ENCODE data around the gene KCNQ1.

DNA sequence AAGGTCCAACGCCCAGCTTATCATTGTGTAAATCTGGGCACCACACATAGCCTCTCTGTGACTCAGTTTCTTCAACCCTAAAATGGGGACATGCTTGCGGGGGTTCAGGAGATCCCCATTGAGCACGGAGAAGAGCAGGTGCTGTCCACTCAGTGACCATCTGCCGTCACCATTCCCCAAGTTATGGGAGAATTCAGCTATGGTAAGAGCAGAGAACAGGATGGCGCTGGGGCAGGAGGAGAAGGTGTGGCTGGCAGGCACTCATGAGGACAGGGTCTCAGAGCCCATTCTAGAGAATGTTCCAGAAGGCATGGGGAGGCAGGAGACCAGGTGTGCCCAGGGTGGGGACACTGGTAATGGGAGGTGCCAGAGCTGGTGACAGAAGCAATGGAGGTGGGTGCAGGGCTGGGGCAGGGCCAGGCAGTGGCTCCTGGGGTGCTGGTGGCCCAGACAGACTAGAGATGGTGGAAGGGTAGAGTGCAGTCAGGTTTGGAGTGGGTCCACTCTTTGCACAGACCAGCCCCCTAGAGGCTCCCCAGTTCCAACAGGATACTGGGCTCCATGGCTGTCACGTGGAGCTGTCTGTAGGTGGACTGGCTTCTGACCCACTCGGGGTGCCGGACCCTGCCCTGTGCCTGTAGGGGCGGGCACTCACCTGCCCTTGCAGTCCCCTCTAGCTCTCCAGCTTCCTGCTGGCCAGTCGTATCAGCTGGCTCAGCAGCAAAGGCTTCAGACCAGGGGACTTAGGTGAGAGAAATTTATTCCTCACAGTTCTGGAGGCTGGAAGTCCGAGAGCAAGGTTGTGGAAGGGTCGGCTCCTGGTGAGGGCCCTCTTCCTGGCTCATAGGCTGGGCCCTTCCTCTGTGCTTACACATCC is 356.1 kb downstream of the KCNQ1 start:
- TF ChIP-seq, protein P1, sequence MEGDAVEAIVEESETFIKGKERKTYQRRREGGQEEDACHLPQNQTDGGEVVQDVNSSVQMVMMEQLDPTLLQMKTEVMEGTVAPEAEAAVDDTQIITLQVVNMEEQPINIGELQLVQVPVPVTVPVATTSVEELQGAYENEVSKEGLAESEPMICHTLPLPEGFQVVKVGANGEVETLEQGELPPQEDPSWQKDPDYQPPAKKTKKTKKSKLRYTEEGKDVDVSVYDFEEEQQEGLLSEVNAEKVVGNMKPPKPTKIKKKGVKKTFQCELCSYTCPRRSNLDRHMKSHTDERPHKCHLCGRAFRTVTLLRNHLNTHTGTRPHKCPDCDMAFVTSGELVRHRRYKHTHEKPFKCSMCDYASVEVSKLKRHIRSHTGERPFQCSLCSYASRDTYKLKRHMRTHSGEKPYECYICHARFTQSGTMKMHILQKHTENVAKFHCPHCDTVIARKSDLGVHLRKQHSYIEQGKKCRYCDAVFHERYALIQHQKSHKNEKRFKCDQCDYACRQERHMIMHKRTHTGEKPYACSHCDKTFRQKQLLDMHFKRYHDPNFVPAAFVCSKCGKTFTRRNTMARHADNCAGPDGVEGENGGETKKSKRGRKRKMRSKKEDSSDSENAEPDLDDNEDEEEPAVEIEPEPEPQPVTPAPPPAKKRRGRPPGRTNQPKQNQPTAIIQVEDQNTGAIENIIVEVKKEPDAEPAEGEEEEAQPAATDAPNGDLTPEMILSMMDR (IDR thresholded peaks at IDR 0.05): no peak
- TF ChIP-seq POLR2AphosphoS5 (IDR thresholded peaks at IDR 0.05; ENCODE audit: insufficient read depth in 1 of 2, low read depth in 1 of 2): no peak
